GM18511 (cell line): ENCODE data around the gene SULT1E1.

Experiments
- ATAC-seq: cut with Tn5 transposase; IDR thresholded peaks from one replicate; pipeline ENCODE4 v1.9.1; 2021; ENCODE audit warnings: mild to moderate bottlenecking, moderate library complexity; ENCODE audit not compliant: unreplicated experiment

SULT1E1 gene

GRCh38 chr4:69800599-69800998 is 59.3 kb downstream of the SULT1E1 start:
- no peak for ATAC-seq

GRCh38 chr4:69799337-69799736 is 60.6 kb downstream of the SULT1E1 start:
- ATAC-seq: no peak

GRCh38 chr4:69793732-69794131 is 66.2 kb downstream of the SULT1E1 start:
- no peak for ATAC-seq
